A673 (cell line): ENCODE data around the gene TMEM266.

Experiments used
- CTCF ChIP-seq: fragments of 300-800, 200-600 bp; sonication (generic); conservative IDR thresholded peaks from 2 replicates; pipeline ENCODE4 v1.5.1; 2017; ENCODE audit warnings: low read depth, mild to moderate bottlenecking, antibody characterized with exemption, low read length, moderate library complexity, mixed read lengths
- EZH2 ChIP-seq: fragments of 200-600 bp; sonication (generic); IDR thresholded peaks from 2 replicates; pipeline ENCODE4 v1.6.1; 2017; ENCODE audit warnings: borderline replicate concordance, low read depth, mild to moderate bottlenecking, mixed read lengths, antibody characterized with exemption, low read length; ENCODE audit not compliant: poor library complexity, severe bottlenecking

GRCh38 chr15:76201536-76202255 is 141.9 kb downstream of the TMEM266 start:
- TF ChIP-seq CTCF (no peak), EZH2 (no peak)
